ENCODE results near the gene NRP2. TPM values are rescaled to one million over a fixed set of nuclear protein-coding genes. Genes with fewer than 3 reads are reported as not detected.

Gene NRP2
- total and polyA plus RNA-seq, 2 donors (not counting 1 experiment from before 2014, with no cell fraction given) = 1.8 to 6.8 TPM

DNA sequence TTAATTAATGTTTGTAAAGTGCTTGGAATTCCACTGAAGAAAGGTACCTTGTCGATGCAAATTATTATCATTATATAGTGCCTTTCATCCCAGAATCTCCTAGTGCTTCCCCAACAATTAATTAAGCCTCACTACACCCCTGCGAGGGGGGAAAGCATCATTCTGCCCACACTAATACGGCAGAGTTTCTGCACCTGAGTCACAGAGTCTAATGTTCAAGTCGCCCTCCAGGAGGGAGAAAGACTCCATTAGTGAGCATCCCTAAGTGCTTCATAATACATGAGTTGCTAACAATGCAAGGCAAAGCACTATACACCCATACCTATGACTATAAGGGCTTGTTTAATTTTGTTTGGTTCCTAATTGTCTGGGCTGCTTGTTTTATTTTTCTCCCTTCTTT is 25.4 kb upstream of the NRP2 start:
- H3K4me3 ChIP-seq (ENCODE audit: control extremely low read depth in 1 of 5, extremely low read depth in 1 of 5, insufficient read depth in 1 of 5, low read depth in 2 of 5, low read length in 4 of 5) = no peak overlapping the region
- Mint-ChIP-seq H3K4me3 (no peak overlapping the region), H3K4me1 (peaks cover 27% of the 10 kb centered on the region), H3K9me3 (ENCODE audit: insufficient read depth) (no peaks in the 10 kb centered on the region), H3K27me3 (peaks cover 24% of the 10 kb centered on the region), H3K27ac (no peak overlapping the region)
- WGBS (ENCODE audit: insufficient coverage) = 100% methylated on average over 2 of the region's 4 CpGs
- peaks cover 0 to 5% (median 2%) of the 10 kb centered on the region in 4 experiments for H3K27me3 ChIP-seq (replicated peaks in 1 of 4; ENCODE audit: control extremely low read depth in 1 of 4, control insufficient read depth in 3 of 4, insufficient read depth in 4 of 4, low read length in 3 of 4)
- TF ChIP-seq, protein P1, sequence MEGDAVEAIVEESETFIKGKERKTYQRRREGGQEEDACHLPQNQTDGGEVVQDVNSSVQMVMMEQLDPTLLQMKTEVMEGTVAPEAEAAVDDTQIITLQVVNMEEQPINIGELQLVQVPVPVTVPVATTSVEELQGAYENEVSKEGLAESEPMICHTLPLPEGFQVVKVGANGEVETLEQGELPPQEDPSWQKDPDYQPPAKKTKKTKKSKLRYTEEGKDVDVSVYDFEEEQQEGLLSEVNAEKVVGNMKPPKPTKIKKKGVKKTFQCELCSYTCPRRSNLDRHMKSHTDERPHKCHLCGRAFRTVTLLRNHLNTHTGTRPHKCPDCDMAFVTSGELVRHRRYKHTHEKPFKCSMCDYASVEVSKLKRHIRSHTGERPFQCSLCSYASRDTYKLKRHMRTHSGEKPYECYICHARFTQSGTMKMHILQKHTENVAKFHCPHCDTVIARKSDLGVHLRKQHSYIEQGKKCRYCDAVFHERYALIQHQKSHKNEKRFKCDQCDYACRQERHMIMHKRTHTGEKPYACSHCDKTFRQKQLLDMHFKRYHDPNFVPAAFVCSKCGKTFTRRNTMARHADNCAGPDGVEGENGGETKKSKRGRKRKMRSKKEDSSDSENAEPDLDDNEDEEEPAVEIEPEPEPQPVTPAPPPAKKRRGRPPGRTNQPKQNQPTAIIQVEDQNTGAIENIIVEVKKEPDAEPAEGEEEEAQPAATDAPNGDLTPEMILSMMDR (IDR thresholded peaks at IDR 0.05) = no peak
- no peak for TF ChIP-seq EZH2 (IDR thresholded peaks at IDR 0.05; ENCODE audit: borderline replicate concordance, insufficient read depth, low read depth, low read length, poor library complexity, severe bottlenecking)
- H3K9ac ChIP-seq (ENCODE audit: low read length) = no peak overlapping the region
- no peak overlapping the region for H3K4me2 ChIP-seq (replicated peaks; ENCODE audit: low read depth, low read length, poor library complexity, severe bottlenecking)
- H3K9me3 ChIP-seq (ENCODE audit: control extremely low read depth in 1 of 3, control insufficient read depth in 2 of 3, insufficient read depth in 1 of 3, low read length in 2 of 3) = no peaks in the 10 kb centered on the region
- ChIA-PET POLR2A (no interaction called here), CTCF (no interaction called here)
- no peak for DNase-seq
- H3K4me1 ChIP-seq (ENCODE audit: control insufficient read depth in 2 of 2, insufficient read depth in 2 of 2, low read length in 2 of 2) = peaks cover 16 to 21% of the 10 kb centered on the region in 2 donors
- H3K36me3 ChIP-seq (replicated peaks in 1 of 2; ENCODE audit: control extremely low read depth in 1 of 2, control insufficient read depth in 1 of 2, extremely low read depth in 1 of 2, insufficient read depth in 2 of 2, low read length in 1 of 2) = no peaks in the 10 kb centered on the region
- H4K20me1 ChIP-seq (ENCODE audit: control insufficient read depth, insufficient read depth, low read length, poor library complexity, severe bottlenecking) = no peaks in the 10 kb centered on the region
- no peak overlapping the region for H3K27ac ChIP-seq (ENCODE audit: low read length in 2 of 2)
- no peaks in the 10 kb centered on the region for H3K79me2 ChIP-seq (ENCODE audit: control insufficient read depth, insufficient read depth, low read length)
- no peak overlapping the region for H2AFZ ChIP-seq (ENCODE audit: insufficient read depth, low read depth, low read length, poor library complexity, severe bottlenecking)
- ATAC-seq (ENCODE audit: low read depth) = no peak
- intact Hi-C loops (cut with micrococcal nuclease) = no loop called here

DNA sequence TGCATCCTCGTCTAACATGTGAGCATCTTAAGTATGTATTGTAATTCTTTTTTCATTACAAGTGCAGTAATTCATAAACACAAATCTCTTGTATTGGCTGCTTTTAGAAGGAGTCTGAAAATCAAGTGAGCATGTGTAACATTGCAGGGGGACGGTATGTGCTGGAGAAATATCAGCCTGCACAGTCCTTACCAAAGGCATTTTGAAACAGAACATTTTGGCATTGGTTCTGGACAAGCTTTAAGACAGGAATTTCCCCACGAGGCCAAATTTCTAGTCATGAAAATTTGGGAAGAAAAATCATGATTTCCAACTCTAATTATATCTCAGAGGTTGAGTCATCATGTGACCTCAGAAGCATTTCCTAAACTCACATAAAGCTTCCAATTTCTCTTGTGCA is 24.7 kb upstream of the NRP2 start:
- Histone ChIP-seq H3K9ac (ENCODE audit: low read length) (no peak overlapping the region), H3K27me3 (replicated peaks in 1 of 4; ENCODE audit: control extremely low read depth in 1 of 4, control insufficient read depth in 3 of 4, insufficient read depth in 4 of 4, low read length in 3 of 4) (peaks cover 0 to 5% (median 2%) of the 10 kb centered on the region in 4 experiments), H3K27ac (ENCODE audit: low read length in 2 of 2) (no peak overlapping the region), H3K4me3 (ENCODE audit: control extremely low read depth in 1 of 5, extremely low read depth in 1 of 5, insufficient read depth in 1 of 5, low read depth in 2 of 5, low read length in 4 of 5) (no peak overlapping the region), H3K4me2 (replicated peaks; ENCODE audit: low read depth, low read length, poor library complexity, severe bottlenecking) (no peak overlapping the region), H3K9me3 (ENCODE audit: control extremely low read depth in 1 of 3, control insufficient read depth in 2 of 3, insufficient read depth in 1 of 3, low read length in 2 of 3) (no peaks in the 10 kb centered on the region), H3K4me1 (ENCODE audit: control insufficient read depth in 2 of 2, insufficient read depth in 2 of 2, low read length in 2 of 2) (peaks cover 21 to 26% of the 10 kb centered on the region in 2 donors), H4K20me1 (ENCODE audit: control insufficient read depth, insufficient read depth, low read length, poor library complexity, severe bottlenecking) (no peaks in the 10 kb centered on the region), H3K79me2 (ENCODE audit: control insufficient read depth, insufficient read depth, low read length) (no peaks in the 10 kb centered on the region), H2AFZ (ENCODE audit: insufficient read depth, low read depth, low read length, poor library complexity, severe bottlenecking) (no peak overlapping the region), H3K36me3 (replicated peaks in 1 of 2; ENCODE audit: control extremely low read depth in 1 of 2, control insufficient read depth in 1 of 2, extremely low read depth in 1 of 2, insufficient read depth in 2 of 2, low read length in 1 of 2) (no peaks in the 10 kb centered on the region)
- 100% methylated on average over 1 of the region's 3 CpGs for WGBS (ENCODE audit: insufficient coverage)
- POLR2A ChIA-PET = interaction anchor here (0.7 kb wide), 1 partner anchor 24 kb away, joined by 4 read pairs; no protein-coding TSS in a partner anchor
- DNase-seq (no peak), ATAC-seq (ENCODE audit: low read depth) (no peak)
- Mint-ChIP-seq H3K4me1 (peaks cover 34% of the 10 kb centered on the region), H3K27me3 (peaks cover 24% of the 10 kb centered on the region), H3K4me3 (no peak overlapping the region), H3K27ac (no peak overlapping the region), H3K9me3 (ENCODE audit: insufficient read depth) (no peaks in the 10 kb centered on the region)
- no peak for TF ChIP-seq EZH2 (IDR thresholded peaks at IDR 0.05; ENCODE audit: borderline replicate concordance, insufficient read depth, low read depth, low read length, poor library complexity, severe bottlenecking)
- TF ChIP-seq, protein P1 (IDR thresholded peaks at IDR 0.05) = no peak
- CTCF ChIA-PET = no interaction called here
- intact Hi-C loops (cut with micrococcal nuclease) = no loop called here

Measured in B cell (primary cell).